OCI-LY7 (cell line): Measurements from ENCODE around the gene MEAF6. TPM values are rescaled to one million over a fixed set of nuclear protein-coding genes. Genes with fewer than 3 reads are reported as not detected.

Experiments used
- BruUV-seq: library from RNA; stranded (reverse); fragments of 400-500 nt; replicated peaks from 2 replicates; lab custom pipeline; 2021; lab: Mats Ljungman, UMichigan
- CTCF ChIA-PET: fragments of 300-600 bp; sonication (Branson Sonifier 250); formaldehyde crosslinking; loops from one replicate; lab custom pipeline; 2022; ENCODE audit warnings: antibody characterized with exemption; ENCODE audit not compliant: unreplicated experiment; lab: Charles Lee
- POLR2A ChIA-PET: fragments of 300-600 bp; sonication (Branson Sonifier 250); formaldehyde crosslinking; loops from one replicate; lab custom pipeline; 2022; ENCODE audit warnings: antibody characterized with exemption; lab: Charles Lee
- DNase-seq: peaks from one replicate; pipeline ENCODE4 v3.0.0-alpha.2; 2015; ENCODE audit warnings: low spot score
- H2AFZ ChIP-seq: fragments of 200-600 bp; sonication (generic), shearing (Covaris generic); 2 replicates; pipeline ENCODE4 v1.6.1; 2014; ENCODE audit warnings: mild to moderate bottlenecking, antibody characterized with exemption, low read length, moderate library complexity
- H3K27ac ChIP-seq: fragments of 200-600 bp; sonication (generic); 2 replicates; pipeline ENCODE4 v1.5.1; 2014; ENCODE audit warnings: mixed run types, low read depth, mild to moderate bottlenecking, moderate library complexity, low read length, inconsistent platforms; ENCODE audit not compliant: poor library complexity, severe bottlenecking
- H3K36me3 ChIP-seq: fragments of 200-600 bp; sonication (generic); 2 replicates; pipeline ENCODE4 v1.6.1; 2014; ENCODE audit warnings: mild to moderate bottlenecking, antibody characterized with exemption, low read length, moderate library complexity, mixed read lengths; ENCODE audit not compliant: insufficient read depth
- H3K4me1 ChIP-seq: fragments of 200-600 bp; sonication (generic); 2 replicates; pipeline ENCODE4 v1.5.1; 2014; ENCODE audit warnings: mild to moderate bottlenecking, low read length; ENCODE audit not compliant: insufficient read depth, poor library complexity, severe bottlenecking
- H3K4me2 ChIP-seq: fragments of 200-600 bp; sonication (generic); 2 replicates; pipeline ENCODE4 v1.6.1; 2014; ENCODE audit warnings: mild to moderate bottlenecking, low read length
- H3K4me3 ChIP-seq: fragments of 200-600 bp; sonication (generic); 2 replicates; pipeline ENCODE4 v1.5.1; 2014; ENCODE audit warnings: mild to moderate bottlenecking, low read depth, low read length; ENCODE audit not compliant: poor library complexity, severe bottlenecking
- H3K79me2 ChIP-seq: fragments of 200-600 bp; sonication (generic); 2 replicates; pipeline ENCODE4 v1.6.1; 2016; ENCODE audit warnings: low read depth, mild to moderate bottlenecking, low read length, moderate library complexity, mixed read lengths; ENCODE audit not compliant: insufficient read depth
- H3K9me2 ChIP-seq: fragments of 200-600 bp; sonication (generic); 2 replicates; pipeline ENCODE4 v1.6.1; 2016; ENCODE audit warnings: mild to moderate bottlenecking, low read length, mixed read lengths; ENCODE audit not compliant: insufficient read depth
- H3K9me3 ChIP-seq: fragments of 200-600 bp; sonication (generic); 2 replicates; pipeline ENCODE4 v1.6.1; 2014; ENCODE audit warnings: mild to moderate bottlenecking, mixed run types, low read length, mixed read lengths
- H4K20me1 ChIP-seq: fragments of 200-600 bp; sonication (generic); 2 replicates; pipeline ENCODE4 v1.6.1; 2014; ENCODE audit warnings: mild to moderate bottlenecking, antibody characterized with exemption, low read length, moderate library complexity, mixed read lengths; ENCODE audit not compliant: insufficient read depth
- CTCF ChIP-seq: fragments of 200-600 bp; sonication (generic); conservative IDR thresholded peaks from 2 replicates; pipeline ENCODE4 v1.5.1; 2014; ENCODE audit warnings: mild to moderate bottlenecking, antibody characterized with exemption, low read length, moderate library complexity, mixed read lengths
- EZH2phosphoT487 ChIP-seq: fragments of 200-600 bp; sonication (generic); IDR thresholded peaks from 2 replicates; pipeline ENCODE4 v1.6.1; 2018; ENCODE audit warnings: low read depth, borderline replicate concordance, mild to moderate bottlenecking, mixed run types, antibody characterized with exemption, low read length, moderate library complexity, mixed read lengths
- intact Hi-C: fragments of 100-400 bp; cut with micrococcal nuclease; formaldehyde crosslinking; loops from one replicate; pipeline ENCODE4 v1.10.0; 2022; ENCODE audit not compliant: unreplicated experiment
- total RNA-seq, 2 experiments: library from RNA; depleted of rRNA in 1 of 2; stranded (reverse); fragments of >200 nt in 1 of 2; shearing (Covaris generic) in 1 of 2; gene quantifications; 2 replicates each; pipeline ENCODE4 v1.2.3, GENCODE V29; 2014 to 2022

MEAF6 gene
- total RNA-seq, 2 experiments from 2014 or later: 69.8 to 74.3 TPM

GRCh38 chr1:37464443-37464842 is 50.1 kb downstream of the MEAF6 start:
- DNase-seq: no peak
- H3K79me2 ChIP-seq: no peaks in the 10 kb centered on the region
- POLR2A ChIA-PET: interaction anchor here (1.0 kb wide), 1 partner anchor 10 kb away, joined by 3 read pairs; the partner anchor contains the start of gene ZC3H12A
- no peaks in the 10 kb centered on the region for H3K9me2 ChIP-seq
- TF ChIP-seq EZH2phosphoT487 (no peak), CTCF (no peak)
- CTCF ChIA-PET: no interaction called here
- no peak overlapping the region for H2AFZ ChIP-seq
- H3K9me3 ChIP-seq: no peaks in the 10 kb centered on the region
- no peak overlapping the region for H3K4me2 ChIP-seq
- H3K4me1 ChIP-seq: no peaks in the 10 kb centered on the region
- no peaks in the 10 kb centered on the region for H3K36me3 ChIP-seq
- no peak overlapping the region for H3K27ac ChIP-seq
- intact Hi-C loops: no loop called here
- no TSS peak for BruUV-seq
- H3K4me3 ChIP-seq: no peak overlapping the region
- H4K20me1 ChIP-seq: no peaks in the 10 kb centered on the region

GRCh38 chr1:37461698-37462436 is 52.7 kb downstream of the MEAF6 start:
- DNase-seq: no peak
- no TSS peak for BruUV-seq
- CTCF ChIA-PET: no interaction called here
- TF ChIP-seq EZH2phosphoT487: no peak
- no peak for TF ChIP-seq CTCF
- no peak overlapping the region for H3K27ac ChIP-seq
- no peaks in the 10 kb centered on the region for H3K9me2 ChIP-seq
- H3K79me2 ChIP-seq: no peaks in the 10 kb centered on the region
- intact Hi-C loops: no loop called here
- POLR2A ChIA-PET: interaction anchor here (0.6 kb wide), 1 partner anchor 12 kb away, joined by 4 read pairs; no protein-coding TSS in a partner anchor
- no peaks in the 10 kb centered on the region for H4K20me1 ChIP-seq
- H2AFZ ChIP-seq: no peak overlapping the region
- no peaks in the 10 kb centered on the region for H3K9me3 ChIP-seq
- H3K36me3 ChIP-seq: no peaks in the 10 kb centered on the region
- H3K4me3 ChIP-seq: no peak overlapping the region
- no peak overlapping the region for H3K4me2 ChIP-seq
- no peaks in the 10 kb centered on the region for H3K4me1 ChIP-seq

- POLR2A ChIA-PET: interaction anchor here (0.6 to 0.9 kb wide), 2 partner anchors 26 to 29 kb away, joined by 3 read pairs; no protein-coding TSS in a partner anchor
Measured at GRCh38 chr1:37458551-37458950, 56.0 kb downstream of the MEAF6 start.

More at GRCh38 chr1:37458551-37458950, 56.0 kb downstream of the MEAF6 start:
- H3K9me3 ChIP-seq: no peaks in the 10 kb centered on the region
- no peaks in the 10 kb centered on the region for H4K20me1 ChIP-seq
- CTCF ChIA-PET: interaction anchor here (0.7 to 1.1 kb wide), 3 partner anchors 8 to 28 kb away, joined by 3 read pairs; no protein-coding TSS in a partner anchor
- H3K36me3 ChIP-seq: no peaks in the 10 kb centered on the region
- no peak overlapping the region for H3K4me2 ChIP-seq
- BruUV-seq: no TSS peak
- peak; percentile 65 for TF ChIP-seq CTCF
- no peak for TF ChIP-seq EZH2phosphoT487
- DNase-seq: peak; percentile 41
- H3K4me3 ChIP-seq: no peak overlapping the region
- H2AFZ ChIP-seq: no peak overlapping the region
- peaks cover 6% of the 10 kb centered on the region for H3K4me1 ChIP-seq
- no peaks in the 10 kb centered on the region for H3K9me2 ChIP-seq
- no peak overlapping the region for H3K27ac ChIP-seq
- H3K79me2 ChIP-seq: no peaks in the 10 kb centered on the region
- intact Hi-C loops: loop anchor here (10.0 kb wide), 1 partner anchor 106 kb away; no protein-coding TSS in a partner anchor
